GM21447 (cell line): ENCODE results near the gene GP1BB.

Experiments
- ATAC-seq: cut with Tn5 transposase; IDR thresholded peaks from one replicate; pipeline ENCODE4 v1.9.1; 2021; ENCODE audit not compliant: unreplicated experiment

The GP1BB gene

GRCh38 chr22:19739911-19740449 lies 16.6 kb downstream of the GP1BB start:
- ATAC-seq: no peak

- no peak for ATAC-seq
These were observed 17.2 kb downstream of the GP1BB start for GRCh38 chr22:19740586-19740985.

DNA sequence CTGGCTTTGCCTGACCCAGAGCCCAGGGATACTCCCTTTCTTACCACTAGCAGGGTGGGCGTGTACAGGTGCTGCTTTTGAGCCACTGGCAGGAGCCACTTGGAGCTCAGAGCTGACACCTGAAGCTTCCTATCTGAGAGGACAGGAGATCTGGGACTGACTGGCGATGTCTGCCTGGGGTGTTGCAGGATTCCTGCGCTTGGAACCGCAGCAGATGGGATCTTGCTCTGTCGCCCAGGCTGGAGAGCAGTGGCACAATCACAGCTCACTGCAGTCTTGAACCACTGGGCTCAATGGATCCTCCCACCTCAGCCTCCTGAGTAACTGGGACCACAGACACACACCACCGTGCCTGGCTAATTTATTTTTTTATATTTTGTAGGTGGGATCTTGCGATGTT lies 17.7 kb downstream of the GP1BB start:
- no peak for ATAC-seq

GRCh38 chr22:19742160-19743066 lies 19.1 kb downstream of the GP1BB start:
- ATAC-seq: no peak

GRCh38 chr22:19743081-19743480 lies 19.7 kb downstream of the GP1BB start:
- no peak for ATAC-seq

GRCh38 chr22:19743651-19744050 lies 20.3 kb downstream of the GP1BB start:
- no peak for ATAC-seq

DNA sequence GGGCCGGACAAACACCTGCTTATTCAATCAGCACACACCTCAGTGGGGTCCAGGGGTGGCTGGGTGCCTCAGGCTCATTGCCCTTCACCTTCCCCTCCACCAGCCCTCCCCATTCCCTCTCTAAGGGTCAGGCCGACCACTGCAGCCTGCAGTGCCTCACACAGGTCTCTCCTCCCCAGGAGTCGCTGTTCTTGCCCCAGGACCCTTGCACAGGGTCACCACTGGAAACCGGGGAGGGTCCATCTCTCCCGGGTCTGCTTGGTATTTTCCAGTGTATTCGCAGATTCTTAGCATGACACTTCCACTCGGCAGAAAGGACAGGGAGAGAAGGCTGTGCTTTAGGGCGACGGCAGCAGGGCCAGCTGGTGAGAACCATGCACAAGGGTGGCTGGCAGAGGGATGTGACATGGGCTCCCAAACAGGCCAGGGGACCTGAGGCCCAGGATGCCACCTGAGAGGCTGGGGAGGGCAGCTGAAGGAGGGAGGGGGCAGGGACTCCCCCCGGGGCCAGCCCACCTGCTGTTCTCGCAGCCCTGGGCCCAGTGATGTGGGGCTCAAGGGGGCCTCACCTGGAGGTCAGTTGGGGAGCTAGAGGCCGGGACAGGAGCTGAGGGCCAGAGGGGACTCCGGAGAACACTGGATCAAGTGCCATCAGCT lies 21.1 kb downstream of the GP1BB start:
- no peak for ATAC-seq

GRCh38 chr22:19745155-19746101 lies 22.1 kb downstream of the GP1BB start:
- ATAC-seq: no peak

- ATAC-seq: no peak
These were observed 23.4 kb downstream of the GP1BB start for GRCh38 chr22:19746726-19747125.

- ATAC-seq: no peak
These were observed 24.2 kb downstream of the GP1BB start for GRCh38 chr22:19747551-19747950.

GRCh38 chr22:19748139-19748538 lies 24.8 kb downstream of the GP1BB start:
- ATAC-seq: no peak

DNA sequence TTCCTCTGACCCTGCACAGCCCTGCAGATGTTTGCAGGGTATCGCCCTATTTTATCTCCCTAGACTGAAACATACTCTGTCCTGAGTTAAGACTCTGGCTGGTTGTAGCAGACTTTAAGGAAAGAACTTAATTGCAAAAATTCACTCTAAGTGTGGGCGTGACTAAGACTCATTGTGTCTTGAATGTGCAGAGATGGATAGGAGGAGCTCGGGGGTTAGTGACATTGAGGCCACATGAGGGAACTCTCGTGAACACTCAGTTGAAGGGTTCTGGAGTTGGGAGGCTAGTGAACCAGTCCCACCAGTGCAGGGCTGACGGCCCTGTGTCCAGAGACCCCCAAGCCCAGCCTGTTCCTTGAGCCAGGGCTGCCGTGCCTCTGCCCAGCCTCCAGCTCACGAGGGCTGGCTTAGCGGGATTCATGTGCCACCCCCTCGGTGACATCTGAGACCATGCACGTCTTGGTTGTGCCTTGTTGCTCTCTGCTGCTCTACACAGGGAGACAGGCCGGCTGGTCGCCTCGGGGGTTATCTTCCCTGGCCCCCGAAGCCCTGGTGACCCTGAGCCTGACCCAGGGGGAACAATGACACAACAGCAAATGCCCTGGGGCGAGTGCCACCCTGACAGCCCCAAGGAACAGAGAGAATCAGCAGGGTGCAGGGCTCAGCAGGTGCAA lies 25.8 kb downstream of the GP1BB start:
- no peak for ATAC-seq

- no peak for ATAC-seq
These were observed 26.5 kb downstream of the GP1BB start for GRCh38 chr22:19749876-19750275.

DNA sequence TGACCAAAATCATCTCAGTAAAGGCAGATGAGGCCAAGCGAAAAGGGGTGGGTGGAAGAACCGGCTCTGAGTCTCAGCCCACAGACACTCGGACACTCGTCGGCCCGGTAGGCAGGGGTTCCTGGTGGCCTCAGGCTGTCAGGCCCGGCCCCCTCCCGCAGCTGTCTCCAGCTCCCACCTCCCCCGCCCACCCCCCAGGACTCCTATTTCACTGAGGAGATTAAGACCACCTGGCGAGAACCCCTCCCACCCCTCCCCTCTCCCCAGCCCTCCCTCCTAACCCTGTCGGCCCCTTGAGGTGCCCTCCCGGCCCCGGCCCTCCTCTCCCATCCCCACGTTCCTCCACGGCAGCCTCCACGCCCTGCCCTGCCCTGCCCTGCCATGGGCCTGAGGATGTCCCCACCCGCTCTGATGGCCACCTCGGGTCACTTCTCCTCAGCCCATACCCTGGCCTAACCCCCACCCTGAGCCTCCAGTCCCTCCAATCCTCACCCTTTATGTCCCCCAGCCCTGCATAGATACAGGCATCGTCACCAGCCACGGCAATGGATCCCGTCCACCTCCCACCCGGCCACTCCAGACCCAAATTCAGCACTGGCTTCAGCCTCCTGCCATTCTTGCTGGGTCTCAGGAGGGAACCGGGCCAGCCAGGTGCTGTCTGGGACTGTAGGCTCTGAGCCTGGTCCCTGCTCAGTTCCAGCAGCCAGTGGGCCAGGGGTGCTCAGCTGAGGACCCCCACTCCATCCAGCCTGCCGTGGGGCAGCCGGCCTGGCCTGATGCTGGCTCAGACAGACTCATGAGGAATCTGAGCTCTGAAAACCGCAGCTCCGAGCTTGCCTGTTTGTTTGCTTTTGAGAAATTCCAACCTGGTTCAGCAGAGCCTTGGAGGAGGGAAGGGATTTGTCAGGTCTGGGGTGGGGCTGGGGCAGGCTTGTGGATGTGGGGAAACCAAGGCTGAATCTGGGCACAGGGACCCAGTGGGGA lies 27.5 kb downstream of the GP1BB start:
- ATAC-seq: no peak

- no peak for ATAC-seq
These were observed 28.3 kb downstream of the GP1BB start for GRCh38 chr22:19751497-19752245.

GRCh38 chr22:19753090-19753842 lies 29.9 kb downstream of the GP1BB start:
- no peak for ATAC-seq

DNA sequence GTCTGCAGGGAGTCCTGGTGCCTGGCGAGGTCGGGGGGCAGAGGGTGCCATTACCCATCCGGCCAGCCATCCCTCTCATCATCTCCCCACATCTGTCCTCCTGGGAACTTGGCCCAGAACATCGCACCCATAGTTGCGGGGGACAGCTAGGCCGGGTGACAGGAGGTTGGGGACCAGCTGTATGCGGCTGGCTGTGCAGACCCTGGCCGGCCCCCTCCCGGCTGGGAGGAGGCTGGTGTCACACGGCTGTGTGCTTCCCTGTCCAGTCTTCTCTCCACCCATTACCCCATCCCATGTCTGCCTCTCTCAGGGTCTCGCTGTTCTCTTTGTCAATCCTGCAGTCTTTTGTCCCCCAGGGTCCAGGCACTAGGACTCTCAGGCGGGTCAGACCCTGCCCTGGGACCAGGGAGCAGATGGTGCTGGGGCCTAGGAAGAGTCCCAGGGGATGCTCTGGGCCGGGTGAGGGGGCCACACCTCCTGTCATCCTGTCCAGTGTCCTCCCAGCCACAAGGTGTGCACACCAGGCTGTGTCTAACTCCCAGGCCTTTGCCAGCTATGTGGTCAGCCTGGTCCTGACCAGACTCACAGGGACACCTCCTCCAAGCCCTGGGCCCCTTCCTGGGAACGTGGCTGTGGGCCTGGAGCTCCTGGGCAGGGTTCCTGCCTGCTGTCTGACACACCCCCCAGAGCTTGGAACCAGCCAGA lies 30.8 kb downstream of the GP1BB start:
- no peak for ATAC-seq
